Karpas-422 (cell line): ENCODE measurements around the gene CCDC180. TPM values are rescaled to one million over a fixed set of nuclear protein-coding genes. Genes with fewer than 3 reads are reported as not detected.

Experiments
- DNase-seq: peaks from one replicate; pipeline ENCODE4 v3.0.0-alpha.2; 2015
- H2AFZ ChIP-seq: fragments of 200-600 bp; sonication (generic); 2 replicates; pipeline ENCODE4 v1.6.1; 2014; ENCODE audit warnings: antibody characterized with exemption, low read length, mixed read lengths
- H3K27ac ChIP-seq: fragments of 200-600 bp; sonication (generic); 2 replicates; pipeline ENCODE4 v1.5.1; 2014; ENCODE audit warnings: mild to moderate bottlenecking, low read length, moderate library complexity
- H3K27me3 ChIP-seq: fragments of 200-600 bp; sonication (generic); 2 replicates; pipeline ENCODE4 v1.6.1; 2014; ENCODE audit warnings: low read length, mixed read lengths
- H3K36me3 ChIP-seq: fragments of 200-600 bp; sonication (generic); 2 replicates; pipeline ENCODE4 v1.6.1; 2014; ENCODE audit warnings: low read length, mixed read lengths; ENCODE audit not compliant: insufficient read depth
- H3K4me1 ChIP-seq: fragments of 200-600 bp; sonication (generic); 2 replicates; pipeline ENCODE4 v1.6.1; 2014; ENCODE audit warnings: mild to moderate bottlenecking, low read length, mixed read lengths
- H3K4me2 ChIP-seq: fragments of 200-600 bp; sonication (generic); 2 replicates; pipeline ENCODE4 v1.6.1; 2014; ENCODE audit warnings: low read length, low read depth, mild to moderate bottlenecking; ENCODE audit not compliant: poor library complexity, severe bottlenecking
- H3K4me3 ChIP-seq: fragments of 200-600 bp; sonication (generic); 2 replicates; pipeline ENCODE4 v1.5.1; 2014; ENCODE audit warnings: mild to moderate bottlenecking, antibody characterized with exemption, low read length, mixed read lengths
- H3K79me2 ChIP-seq: fragments of 200-600 bp; sonication (generic); 2 replicates; pipeline ENCODE4 v1.6.1; 2014; ENCODE audit warnings: mild to moderate bottlenecking, low read length, mixed read lengths
- H3K9ac ChIP-seq: fragments of 200-600 bp; sonication (generic); 2 replicates; pipeline ENCODE4 v1.6.0; 2014; ENCODE audit warnings: low read length
- H3K9me2 ChIP-seq: fragments of 200-600 bp; sonication (generic), shearing (Covaris generic); replicated peaks from 2 replicates; pipeline ENCODE4 v1.6.0; 2014; ENCODE audit warnings: mild to moderate bottlenecking, low read length, moderate library complexity; ENCODE audit not compliant: insufficient read depth
- H3K9me3 ChIP-seq: fragments of 300-700, 200-600 bp; sonication (generic); 2 replicates; pipeline ENCODE4 v1.6.1; 2014; ENCODE audit warnings: low read length, mixed read lengths
- H4K20me1 ChIP-seq: fragments of 200-600 bp; sonication (generic); 2 replicates; pipeline ENCODE4 v1.6.1; 2014; ENCODE audit warnings: mild to moderate bottlenecking, antibody characterized with exemption, low read length, low read depth; ENCODE audit not compliant: insufficient read depth
- total RNA-seq: library from RNA; depleted of rRNA; stranded (reverse); fragments of >200 nt; shearing (Covaris generic); gene quantifications from 2 replicates; pipeline ENCODE4 v1.2.3, GENCODE V29; 2014; ENCODE audit warnings: low replicate concordance

CCDC180 gene
- total RNA-seq, 1 experiment from 2014 or later = 5.4 TPM

DNA sequence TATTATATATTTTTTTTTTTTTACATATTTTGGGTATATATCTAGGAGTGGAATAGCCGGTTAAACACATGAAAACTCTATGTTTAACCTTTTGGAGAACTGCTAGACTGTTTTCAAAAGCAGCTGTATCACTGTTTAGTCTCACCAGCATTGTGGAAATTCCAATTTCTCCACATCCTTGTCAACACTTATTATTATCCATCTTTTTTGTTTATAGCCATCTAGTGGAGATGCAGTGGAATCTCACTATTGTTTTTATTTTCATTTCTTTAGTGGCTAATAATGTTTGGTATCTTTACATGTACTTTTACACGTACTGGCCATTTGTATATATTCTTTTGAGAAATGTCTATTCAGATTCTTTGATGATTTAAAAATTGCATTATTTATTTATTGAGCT is 22.7 kb upstream of the CCDC180 start:
- Histone ChIP-seq H3K9ac (no peak overlapping the region), H3K9me3 (peaks cover 8% of the 10 kb centered on the region; the same call in 1 of the 2 replicates), H3K27me3 (no peaks in the 10 kb centered on the region), H3K9me2 (no peaks in the 10 kb centered on the region), H3K27ac (no peak overlapping the region), H3K4me2 (no peak overlapping the region), H4K20me1 (no peaks in the 10 kb centered on the region), H3K79me2 (no peaks in the 10 kb centered on the region), H3K4me3 (no peak overlapping the region), H3K36me3 (peaks cover 18% of the 10 kb centered on the region; the same call in 1 of the 2 replicates), H2AFZ (no peak overlapping the region), H3K4me1 (no peaks in the 10 kb centered on the region)
- no peak for DNase-seq

DNA sequence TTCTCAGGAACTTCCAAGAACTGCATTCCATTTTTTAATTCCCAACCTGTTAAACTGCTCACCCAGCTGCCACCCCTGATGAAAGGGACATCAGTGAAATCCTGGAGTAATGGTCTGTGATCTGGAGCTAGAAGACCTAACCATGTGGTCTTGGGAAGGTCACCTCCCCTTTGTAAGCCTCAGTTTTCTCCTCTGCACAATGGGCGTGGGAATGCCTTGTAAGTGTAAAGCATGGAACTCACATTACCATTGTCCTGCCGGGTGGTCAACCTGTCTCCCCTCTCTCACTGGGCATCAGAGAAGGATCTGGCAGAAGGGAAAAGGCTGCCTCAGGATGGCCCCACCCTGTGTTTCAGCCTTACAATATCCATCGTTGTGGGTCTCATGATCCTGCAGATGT is 15.3 kb upstream of the CCDC180 start:
- Histone ChIP-seq H2AFZ (no peak overlapping the region), H3K4me1 (no peaks in the 10 kb centered on the region), H3K9me2 (no peaks in the 10 kb centered on the region), H3K4me2 (no peak overlapping the region), H3K79me2 (no peaks in the 10 kb centered on the region), H3K9ac (no peak overlapping the region), H3K27me3 (no peaks in the 10 kb centered on the region), H3K9me3 (no peaks in the 10 kb centered on the region), H4K20me1 (no peaks in the 10 kb centered on the region), H3K36me3 (peaks cover 3% of the 10 kb centered on the region), H3K4me3 (no peak overlapping the region), H3K27ac (no peak overlapping the region)
- no peak for DNase-seq

DNA sequence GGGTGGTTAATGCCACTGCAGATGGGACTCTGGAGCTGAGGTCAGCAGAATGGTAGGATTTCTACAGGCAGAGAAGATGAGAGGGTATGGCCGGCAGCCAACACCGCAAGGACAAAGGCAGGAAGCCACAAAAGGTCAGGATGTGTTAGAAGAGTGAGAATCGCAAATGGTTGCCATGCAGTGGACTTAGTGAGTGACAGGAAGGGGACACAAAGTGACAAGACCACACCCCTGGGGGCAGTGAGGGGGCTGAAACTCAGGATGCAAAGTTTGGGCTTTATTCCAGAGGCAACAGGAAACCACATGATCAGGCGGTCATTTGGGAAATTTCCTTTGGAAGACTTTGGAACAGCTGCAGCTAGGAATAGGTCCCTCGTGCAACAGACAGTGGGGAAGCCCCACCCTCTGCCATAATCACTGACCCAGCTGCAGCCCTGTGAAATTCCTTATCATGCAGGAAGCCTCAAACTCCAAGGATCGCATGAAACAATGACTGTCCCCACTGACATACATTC is 14.2 kb upstream of the CCDC180 start:
- Histone ChIP-seq H3K9ac (no peak overlapping the region), H3K27me3 (no peaks in the 10 kb centered on the region), H2AFZ (no peak overlapping the region), H3K79me2 (no peaks in the 10 kb centered on the region), H3K4me1 (no peaks in the 10 kb centered on the region), H3K27ac (no peak overlapping the region), H3K4me3 (no peak overlapping the region), H4K20me1 (no peaks in the 10 kb centered on the region), H3K36me3 (no peaks in the 10 kb centered on the region; the same call in 1 of the 2 replicates), H3K9me3 (no peaks in the 10 kb centered on the region), H3K4me2 (no peak overlapping the region), H3K9me2 (no peaks in the 10 kb centered on the region)
- no peak for DNase-seq

DNA sequence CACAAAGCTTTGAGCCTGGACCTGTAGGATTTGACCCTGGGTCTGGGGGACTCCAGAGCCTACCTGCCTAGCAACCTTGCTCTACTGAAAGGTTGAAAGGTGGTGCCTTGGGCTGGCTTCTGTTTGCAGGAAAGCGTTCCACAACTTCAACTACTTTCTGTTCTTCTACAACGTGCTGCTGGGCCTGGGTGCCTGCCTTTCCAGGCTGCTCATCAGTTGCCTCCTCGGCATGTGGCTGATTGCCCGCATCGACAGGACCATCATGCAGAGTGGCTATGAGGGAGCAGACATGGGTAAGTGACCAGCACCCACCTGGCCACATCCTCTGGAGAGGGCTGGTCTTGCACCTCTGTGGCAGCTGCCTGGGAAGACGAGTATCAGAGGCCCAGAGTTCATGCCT is 13.6 kb upstream of the CCDC180 start:
- H3K4me2 ChIP-seq = no peak overlapping the region
- H3K4me1 ChIP-seq = no peaks in the 10 kb centered on the region

DNA sequence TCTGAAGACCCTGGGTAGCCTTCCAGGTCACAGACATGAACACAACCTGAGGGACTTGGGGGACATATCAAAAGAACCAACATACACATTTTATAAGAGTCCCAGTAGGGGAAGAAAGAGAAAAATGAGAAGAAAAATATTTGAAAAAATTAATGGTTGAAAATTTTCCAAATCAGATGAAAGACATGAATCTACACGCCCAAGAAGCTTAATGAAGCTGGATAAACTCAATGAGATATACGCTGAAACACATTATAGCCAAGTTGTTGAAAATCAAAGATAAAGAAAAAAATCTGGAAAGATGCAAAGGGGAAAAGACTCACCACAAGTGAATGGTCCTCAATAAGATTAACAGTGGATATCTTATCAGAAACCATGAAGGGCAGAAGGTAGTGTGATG is 9.6 kb upstream of the CCDC180 start:
- Histone ChIP-seq H3K27ac (no peak overlapping the region), H3K9me2 (no peaks in the 10 kb centered on the region), H3K9me3 (no peaks in the 10 kb centered on the region), H3K79me2 (no peaks in the 10 kb centered on the region), H4K20me1 (no peaks in the 10 kb centered on the region), H2AFZ (no peak overlapping the region), H3K9ac (no peak overlapping the region), H3K4me1 (no peaks in the 10 kb centered on the region), H3K4me3 (no peak overlapping the region), H3K36me3 (no peaks in the 10 kb centered on the region; the same call in 1 of the 2 replicates), H3K27me3 (no peaks in the 10 kb centered on the region), H3K4me2 (no peak overlapping the region)
- DNase-seq = no peak

More for the DNA sequence above, 13.6 kb upstream of the CCDC180 start:
- no peak for DNase-seq
- H3K27ac ChIP-seq = no peak overlapping the region
- H3K27me3 ChIP-seq = no peaks in the 10 kb centered on the region
- H3K9me2 ChIP-seq = no peaks in the 10 kb centered on the region
- H3K4me3 ChIP-seq = no peak overlapping the region
- H3K79me2 ChIP-seq = no peaks in the 10 kb centered on the region
- H3K9ac ChIP-seq = no peak overlapping the region
- no peaks in the 10 kb centered on the region for H4K20me1 ChIP-seq
- H3K36me3 ChIP-seq = no peaks in the 10 kb centered on the region; the same call in 1 of the 2 replicates
- no peak overlapping the region for H2AFZ ChIP-seq
- no peaks in the 10 kb centered on the region for H3K9me3 ChIP-seq

DNA sequence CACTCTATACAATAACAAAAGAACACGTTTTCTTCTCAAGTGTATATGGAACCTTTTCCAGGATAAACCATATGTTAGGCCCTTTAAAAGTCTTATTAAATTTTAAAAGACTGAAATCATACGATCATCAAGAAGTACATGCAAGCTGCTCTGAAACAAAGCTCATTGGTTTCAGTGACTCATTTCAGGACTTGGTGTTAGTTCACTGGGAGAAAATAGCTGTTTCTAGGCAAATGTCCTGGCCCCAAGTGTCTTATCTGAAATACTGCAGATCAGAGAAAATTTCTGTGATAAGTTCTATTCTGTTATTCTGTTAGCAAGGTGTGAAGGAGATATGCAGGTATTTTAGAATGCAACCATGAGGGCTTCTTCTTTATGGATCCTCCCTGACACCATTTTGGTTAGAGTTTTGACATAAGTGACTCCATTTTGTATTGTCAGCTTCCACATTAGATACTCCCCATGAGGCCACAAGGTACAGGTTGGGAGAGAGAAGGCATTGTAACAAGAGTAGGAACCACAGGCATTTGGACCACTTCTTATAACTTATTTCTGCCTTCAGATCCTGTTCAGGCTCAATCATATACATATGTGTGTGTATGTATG is 7.5 kb upstream of the CCDC180 start:
- H3K9me3 ChIP-seq = no peaks in the 10 kb centered on the region
- no peak for DNase-seq
- no peak overlapping the region for H3K4me2 ChIP-seq

DNA sequence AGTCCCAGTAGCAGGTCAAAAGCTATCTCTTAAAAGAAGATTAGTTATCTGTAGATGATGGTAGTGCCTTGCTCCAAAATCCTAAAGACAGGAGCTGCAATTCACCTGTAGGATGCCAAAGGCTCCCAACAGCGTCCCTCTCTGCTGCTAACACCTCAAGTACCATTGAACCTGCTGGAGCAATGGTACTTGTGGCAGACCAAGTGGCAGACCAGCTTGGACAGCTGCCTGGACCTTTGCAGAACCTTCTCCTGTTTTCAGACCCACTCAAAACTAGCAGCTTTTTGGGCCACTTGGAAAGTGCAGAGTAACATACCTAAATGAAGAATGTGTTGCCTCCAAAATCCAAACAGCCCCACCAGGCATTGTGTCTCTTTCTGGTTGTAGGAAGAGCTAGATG is 6.9 kb upstream of the CCDC180 start:
- H3K9me3 ChIP-seq = no peaks in the 10 kb centered on the region
- no peak for DNase-seq
- H2AFZ ChIP-seq = no peak overlapping the region

More for the DNA sequence above, 7.5 kb upstream of the CCDC180 start:
- no peaks in the 10 kb centered on the region for H3K4me1 ChIP-seq
- no peak overlapping the region for H3K27ac ChIP-seq
- no peaks in the 10 kb centered on the region for H3K79me2 ChIP-seq
- H4K20me1 ChIP-seq = no peaks in the 10 kb centered on the region
- no peaks in the 10 kb centered on the region for H3K9me2 ChIP-seq
- no peaks in the 10 kb centered on the region for H3K27me3 ChIP-seq
- H2AFZ ChIP-seq = no peak overlapping the region
- H3K9ac ChIP-seq = no peak overlapping the region
- no peaks in the 10 kb centered on the region; the same call in 1 of the 2 replicates for H3K36me3 ChIP-seq
- no peak overlapping the region for H3K4me3 ChIP-seq

DNA sequence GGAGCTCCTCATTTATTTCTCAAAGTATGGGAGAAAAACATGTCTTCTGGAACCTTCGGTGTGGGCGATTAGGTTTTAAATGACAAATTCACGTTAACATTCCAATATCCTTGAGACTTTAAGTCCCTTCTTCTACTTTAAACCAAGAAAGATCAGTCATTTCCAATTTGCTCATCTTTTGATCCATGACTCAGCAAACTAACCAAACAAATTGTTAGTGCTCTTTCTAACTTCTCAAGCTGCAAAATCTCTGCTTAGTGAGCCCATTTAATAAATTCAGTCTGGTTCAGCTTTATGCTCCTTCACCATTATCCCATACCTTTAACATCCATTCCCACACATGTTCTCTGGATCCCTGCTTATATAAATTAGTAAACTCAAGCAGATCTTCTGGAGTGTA is 5.5 kb upstream of the CCDC180 start:
- Histone ChIP-seq H3K27ac (no peak overlapping the region), H3K9me2 (no peaks in the 10 kb centered on the region)

More for the DNA sequence above, 6.9 kb upstream of the CCDC180 start:
- no peaks in the 10 kb centered on the region for H3K79me2 ChIP-seq
- H3K36me3 ChIP-seq = no peaks in the 10 kb centered on the region; the same call in 1 of the 2 replicates
- no peaks in the 10 kb centered on the region for H3K9me2 ChIP-seq
- no peaks in the 10 kb centered on the region for H3K4me1 ChIP-seq
- no peak overlapping the region for H3K27ac ChIP-seq
- no peaks in the 10 kb centered on the region for H3K27me3 ChIP-seq
- no peak overlapping the region for H3K9ac ChIP-seq
- H4K20me1 ChIP-seq = no peaks in the 10 kb centered on the region
- no peak overlapping the region for H3K4me3 ChIP-seq
- no peak overlapping the region for H3K4me2 ChIP-seq

More for the DNA sequence above, 5.5 kb upstream of the CCDC180 start:
- DNase-seq = no peak
- H3K9ac ChIP-seq = no peak overlapping the region
- no peaks in the 10 kb centered on the region for H3K9me3 ChIP-seq
- no peaks in the 10 kb centered on the region for H3K27me3 ChIP-seq
- no peak overlapping the region for H3K4me3 ChIP-seq
- no peak overlapping the region for H3K4me2 ChIP-seq
- H2AFZ ChIP-seq = no peak overlapping the region
- H3K36me3 ChIP-seq = no peaks in the 10 kb centered on the region
- H3K4me1 ChIP-seq = no peaks in the 10 kb centered on the region
- no peaks in the 10 kb centered on the region for H3K79me2 ChIP-seq
- no peaks in the 10 kb centered on the region for H4K20me1 ChIP-seq
